ENCODE results near the gene EMB. TPM values are rescaled to one million over a fixed set of nuclear protein-coding genes. Genes with fewer than 3 reads are reported as not detected.
"Not testable (repeated sequence)": the region's sequence is repeated elsewhere in the genome, so short reads cannot be mapped to it uniquely, and the experiment has no call there.

The EMB gene
- total and polyA plus RNA-seq, 2 experiments from 2014 or later, result 2.5 to 3.8 TPM

DNA sequence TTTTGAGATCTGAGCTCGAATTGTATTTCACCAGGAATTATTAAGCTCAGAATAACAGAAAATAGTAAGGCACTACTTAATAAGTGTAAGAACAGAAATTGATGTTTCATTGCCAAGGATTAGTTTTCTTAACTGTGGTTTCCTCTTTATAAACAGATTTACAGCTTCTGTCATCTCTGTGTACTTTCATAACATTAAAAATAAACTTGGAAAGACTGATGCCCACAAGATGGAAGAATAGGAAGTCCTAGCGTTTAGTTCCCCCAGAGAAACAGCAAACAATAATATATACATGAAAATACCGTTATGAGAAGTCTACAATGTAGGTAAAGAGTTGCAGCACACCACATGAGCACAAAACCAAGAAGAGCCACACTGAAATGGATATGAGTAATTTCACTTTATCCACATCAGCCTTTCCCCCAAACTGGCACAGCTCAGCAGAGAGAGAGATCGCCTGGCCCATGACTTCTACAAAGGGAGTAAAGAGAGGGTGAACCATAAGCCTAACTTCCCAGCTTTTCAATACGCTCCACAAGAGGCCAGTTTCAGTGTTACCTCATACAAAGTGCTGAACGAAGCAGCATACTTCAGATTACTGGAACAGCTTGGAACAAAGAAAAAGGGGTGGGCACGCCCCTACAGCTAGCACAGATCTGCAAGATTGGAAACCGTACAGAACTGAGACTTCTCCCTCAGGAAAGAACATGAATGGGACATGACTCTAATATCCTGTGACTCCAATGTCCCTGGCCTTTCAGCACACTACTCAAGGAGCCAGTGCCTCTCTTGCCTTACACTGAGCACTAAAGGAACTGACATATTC, 75.4 kb downstream of the EMB start:
- H3K4me1 ChIP-seq (ENCODE audit: low read depth), result no peaks in the 10 kb centered on the region
- no peaks in the 10 kb centered on the region for H3K27me3 ChIP-seq
- no peaks in the 10 kb centered on the region for H3K9me3 ChIP-seq (ENCODE audit: low read depth)
- H3K4me3 ChIP-seq, result no peak overlapping the region
- no peak for DNase-seq (ENCODE audit: low read depth in 1 of 2, low spot score in 1 of 2)
- H3K27ac ChIP-seq, result no peak overlapping the region
- TF ChIP-seq CTCF (IDR thresholded peaks at IDR 0.05; ENCODE audit: low read depth, low read length), result no peak
- no peaks in the 10 kb centered on the region for H3K36me3 ChIP-seq

- not testable (repeated sequence) for H3K9me3 ChIP-seq (ENCODE audit: low read depth); H3K27me3 ChIP-seq; H3K36me3 ChIP-seq; H3K27ac ChIP-seq; H3K4me3 ChIP-seq; H3K4me1 ChIP-seq (ENCODE audit: low read depth); DNase-seq (ENCODE audit: low read depth in 1 of 2, low spot score in 1 of 2)
These were observed 76.4 kb downstream of the EMB start for GRCh38 chr5:50364535-50365309.

DNA sequence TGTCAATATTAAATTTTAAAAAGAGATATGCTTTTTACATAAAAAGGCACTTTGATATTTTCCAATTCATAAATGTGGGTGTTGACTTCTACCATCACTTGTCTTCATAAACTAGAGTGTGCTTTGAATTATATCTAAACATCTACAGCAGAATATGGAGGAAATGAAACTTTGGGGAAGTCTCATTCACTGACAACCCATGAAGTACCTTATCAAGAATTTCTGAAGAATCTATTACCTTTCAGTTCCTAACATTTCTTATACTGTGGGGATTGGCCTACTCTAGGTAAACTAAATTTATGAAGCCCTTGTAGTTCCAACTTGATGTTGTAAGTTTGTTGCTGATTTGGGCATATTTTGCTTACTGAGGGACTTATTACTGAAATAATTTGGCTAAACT, 81.9 kb downstream of the EMB start:
- Histone ChIP-seq H3K36me3 (no peaks in the 10 kb centered on the region), H3K27ac (no peak overlapping the region), H3K9me3 (ENCODE audit: low read depth) (no peaks in the 10 kb centered on the region), H3K4me3 (no peak overlapping the region), H3K4me1 (ENCODE audit: low read depth) (no peaks in the 10 kb centered on the region), H3K27me3 (no peaks in the 10 kb centered on the region)
- no peak for DNase-seq (ENCODE audit: low read depth in 1 of 2, low spot score in 1 of 2)
- TF ChIP-seq CTCF (IDR thresholded peaks at IDR 0.05; ENCODE audit: low read depth, low read length), result no peak

- no peak for DNase-seq (ENCODE audit: low read depth in 1 of 2, low spot score in 1 of 2)
- H3K27me3 ChIP-seq, result no peaks in the 10 kb centered on the region
- no peak for TF ChIP-seq CTCF (IDR thresholded peaks at IDR 0.05; ENCODE audit: low read depth, low read length)
- no peaks in the 10 kb centered on the region for H3K36me3 ChIP-seq
- H3K4me3 ChIP-seq, result no peak overlapping the region
- H3K4me1 ChIP-seq (ENCODE audit: low read depth), result no peaks in the 10 kb centered on the region
- no peaks in the 10 kb centered on the region for H3K9me3 ChIP-seq (ENCODE audit: low read depth)
- no peak overlapping the region for H3K27ac ChIP-seq
These were observed 88.7 kb downstream of the EMB start for GRCh38 chr5:50352382-50352781.

Other genes starting within 250 kb of the EMB start
- gene PARP8, start 225.3 kb upstream of the EMB start, total RNA-seq, result 12.2 and 18.2 TPM in 2 replicates
- 19.8 and 25.4 TPM in 2 replicates for gene PARP8, start 225.3 kb upstream of the EMB start, polyA plus RNA-seq